Sigmoid colon (tissue), 7 donors: ENCODE data around the gene UNC13C. TPM values are rescaled to one million over a fixed set of nuclear protein-coding genes. Genes with fewer than 3 reads are reported as not detected.

Source experiments
- DNase-seq: peaks from one replicate; pipeline ENCODE4 v3.0.0-alpha.2; 2019
- H3K27ac ChIP-seq, 4 donors: fragments of 200-600 bp; sonication (generic); one replicate each; pipeline ENCODE4 v1.5.1; 2016 to 2019; ENCODE audit warnings: mild to moderate bottlenecking in 1 of 4
- H3K27me3 ChIP-seq, 3 donors: fragments of 200-600 bp; sonication (generic); one replicate each; pipeline ENCODE4 v1.5.1; 2019; ENCODE audit warnings: mild to moderate bottlenecking in 1 of 3
- H3K36me3 ChIP-seq, 4 donors: fragments of 200-600 bp; sonication (generic); one replicate each; pipeline ENCODE4 v1.5.1; 2016 to 2019
- H3K4me1 ChIP-seq, 4 donors: fragments of 200-600 bp; sonication (generic); one replicate each; pipeline ENCODE4 v1.5.1; 2017 to 2019
- H3K4me3 ChIP-seq, 4 donors: fragments of 200-600 bp; sonication (generic); one replicate each; pipeline ENCODE4 v1.5.1; 2017 to 2019; ENCODE audit warnings: mild to moderate bottlenecking in 2 of 4, moderate library complexity in 1 of 4
- H3K9me3 ChIP-seq, 4 donors: fragments of 200-600 bp in 3 of 4; sonication (generic) in 3 of 4; one replicate each; pipeline versions ENCODE4 v1.5.1 to v1.6.1; 2013 to 2019
- CTCF ChIP-seq, 4 experiments: fragments of 450-650 bp in 3 of 4; fragments of 200-600 bp in 1 of 4; IDR thresholded peaks; one replicate each; pipeline ENCODE4 v1.5.1; 2016 to 2019; ENCODE audit warnings: antibody characterized with exemption in 4 of 4, mild to moderate bottlenecking in 3 of 4, moderate library complexity in 2 of 4
- EP300 ChIP-seq, 4 donors: sonication (generic); formaldehyde crosslinking; IDR thresholded peaks; one replicate each; pipeline ENCODE4 v1.6.1; 2017; ENCODE audit warnings: antibody characterized with exemption in 4 of 4
- POLR2A ChIP-seq, 2 donors: fragments of 450-650 bp; IDR thresholded peaks; one replicate each; pipeline ENCODE4 v1.6.1; 2016; ENCODE audit warnings: antibody characterized with exemption in 2 of 2, mild to moderate bottlenecking in 2 of 2, moderate library complexity in 2 of 2
- POLR2AphosphoS5 ChIP-seq, 4 donors: sonication (generic); formaldehyde crosslinking; IDR thresholded peaks; one replicate each; pipeline ENCODE4 v1.6.1; 2017; ENCODE audit warnings: antibody characterized with exemption in 4 of 4
- WGBS, 2 donors: extraction: QIAGEN DNeasy Blood & Tissue Kit; methylation state at CpG; one replicate each; pipeline ENCODE4 v1.1.7; 2013; 5-methylcytosine and 5-hydroxymethylcytosine counted together
- intact Hi-C: fragments of 100-400 bp; cut with DNase I; formaldehyde crosslinking; loops from one replicate; pipeline ENCODE4 v1.15.1; 2023
- polyA plus RNA-seq, 3 donors: library from polyadenylated mRNA; stranded (reverse); fragments of 200-250 nt; gene quantifications; one replicate each; pipeline ENCODE4 v1.2.3, GENCODE V29; 2013
- total RNA-seq, 4 donors: library from RNA; depleted of rRNA; stranded (reverse); fragments of >200 nt; gene quantifications; one replicate each; pipeline ENCODE4 v1.1.0, GENCODE V29; 2016
- donor health status: healthy with polysubstance abuse.
- donor health status: Bipolar disorder and iron deficiency.
- donor health status: healthy.

UNC13C gene
- total and polyA plus RNA-seq, 7 donors: under 0.01 to 1.7 (median 1.3) TPM; not detected in 1

- WGBS, 2 donors: 30 to 67% methylated on average over 5 of the region's 5 CpGs
- H3K4me1 ChIP-seq: peaks cover 0 to 21% (median 6%) of the 10 kb centered on the region in 4 donors
- no peaks in the 10 kb centered on the region for H3K27me3 ChIP-seq
- DNase-seq: no peak
- H3K9me3 ChIP-seq: no peaks in the 10 kb centered on the region
- TF ChIP-seq POLR2AphosphoS5 (IDR thresholded peaks at IDR 0.05) (peak in 3 of 4 donors; percentile 31 to 53 (median 53)), POLR2A (IDR thresholded peaks at IDR 0.05) (no peak), CTCF (IDR thresholded peaks at IDR 0.05) (no peak), EP300 (IDR thresholded peaks at IDR 0.05) (peak in 2 of 4 donors; percentile 16 to 47)
- no peaks in the 10 kb centered on the region for H3K36me3 ChIP-seq
- no peak overlapping the region for H3K27ac ChIP-seq
- intact Hi-C loops: no loop called here
- H3K4me3 ChIP-seq: no peak overlapping the region
Observed at GRCh38 chr15:54518156-54518882, 540.1 kb downstream of the UNC13C start.

- WGBS, 2 donors: 43 to 74% methylated on average over 5 of the region's 5 CpGs
- no peaks in the 10 kb centered on the region for H3K27me3 ChIP-seq
- intact Hi-C loops: no loop called here
Observed at GRCh38 chr15:54519577-54519976, 541.3 kb downstream of the UNC13C start.

GRCh38 chr15:54520616-54521015, 542.4 kb downstream of the UNC13C start:
- intact Hi-C loops: no loop called here
- H3K4me1 ChIP-seq: peaks cover 0 to 21% (median 6%) of the 10 kb centered on the region in 4 donors
- no peak for DNase-seq
- no peak overlapping the region for H3K4me3 ChIP-seq
- H3K27ac ChIP-seq: no peak overlapping the region
- no peaks in the 10 kb centered on the region for H3K9me3 ChIP-seq
- WGBS, 2 donors: 59 to 68% methylated on average over 1 of the region's 1 CpG
- H3K36me3 ChIP-seq: no peaks in the 10 kb centered on the region
- no peaks in the 10 kb centered on the region for H3K27me3 ChIP-seq
- TF ChIP-seq CTCF (IDR thresholded peaks at IDR 0.05) (no peak), POLR2AphosphoS5 (IDR thresholded peaks at IDR 0.05) (no peak), EP300 (IDR thresholded peaks at IDR 0.05) (no peak), POLR2A (IDR thresholded peaks at IDR 0.05) (no peak)

More at GRCh38 chr15:54519577-54519976, 541.3 kb downstream of the UNC13C start:
- H3K36me3 ChIP-seq: no peaks in the 10 kb centered on the region
- H3K27ac ChIP-seq: no peak overlapping the region
- H3K4me3 ChIP-seq: no peak overlapping the region
- TF ChIP-seq POLR2AphosphoS5 (IDR thresholded peaks at IDR 0.05): no peak
- no peak for TF ChIP-seq EP300 (IDR thresholded peaks at IDR 0.05)
- no peak for TF ChIP-seq CTCF (IDR thresholded peaks at IDR 0.05)
- TF ChIP-seq POLR2A (IDR thresholded peaks at IDR 0.05): no peak
- H3K4me1 ChIP-seq: peaks cover 0 to 21% (median 6%) of the 10 kb centered on the region in 4 donors
- no peak for DNase-seq
- H3K9me3 ChIP-seq: no peaks in the 10 kb centered on the region

- peaks cover 0 to 21% (median 6%) of the 10 kb centered on the region in 4 donors for H3K4me1 ChIP-seq
- H3K27ac ChIP-seq: no peak overlapping the region
- no peak for DNase-seq
- no peaks in the 10 kb centered on the region for H3K9me3 ChIP-seq
- H3K27me3 ChIP-seq: no peaks in the 10 kb centered on the region
- WGBS, 2 donors: 51 to 68% methylated on average over 2 of the region's 2 CpGs
- no peak overlapping the region for H3K4me3 ChIP-seq
- no peak for TF ChIP-seq EP300 (IDR thresholded peaks at IDR 0.05)
- TF ChIP-seq CTCF (IDR thresholded peaks at IDR 0.05): no peak
- TF ChIP-seq POLR2AphosphoS5 (IDR thresholded peaks at IDR 0.05): no peak
- no peak for TF ChIP-seq POLR2A (IDR thresholded peaks at IDR 0.05)
- intact Hi-C loops: no loop called here
- no peaks in the 10 kb centered on the region for H3K36me3 ChIP-seq
Observed at GRCh38 chr15:54521206-54521605, 543.0 kb downstream of the UNC13C start.
